Mammary epithelial cell (primary cell): ENCODE data around the gene FCRLB.

ENCODE experiments used
- CTCF ChIP-seq, 2 donors: IDR thresholded peaks in 1 of 2; conservative IDR thresholded peaks in 1 of 2; 2 replicates each; pipeline ENCODE4 v1.5.1; 2011 to 2012; ENCODE audit warnings: inconsistent platforms in 2 of 2, low read length in 2 of 2, mild to moderate bottlenecking in 2 of 2, control low read depth in 1 of 2, low read depth in 1 of 2; ENCODE audit not compliant: insufficient read depth in 1 of 2; ENCODE audit errors: extremely low read depth in 1 of 2
- EZH2 ChIP-seq: IDR thresholded peaks from 2 replicates; pipeline ENCODE4 v1.6.1; 2012; ENCODE audit warnings: low read length, inconsistent platforms, borderline replicate concordance

DNA sequence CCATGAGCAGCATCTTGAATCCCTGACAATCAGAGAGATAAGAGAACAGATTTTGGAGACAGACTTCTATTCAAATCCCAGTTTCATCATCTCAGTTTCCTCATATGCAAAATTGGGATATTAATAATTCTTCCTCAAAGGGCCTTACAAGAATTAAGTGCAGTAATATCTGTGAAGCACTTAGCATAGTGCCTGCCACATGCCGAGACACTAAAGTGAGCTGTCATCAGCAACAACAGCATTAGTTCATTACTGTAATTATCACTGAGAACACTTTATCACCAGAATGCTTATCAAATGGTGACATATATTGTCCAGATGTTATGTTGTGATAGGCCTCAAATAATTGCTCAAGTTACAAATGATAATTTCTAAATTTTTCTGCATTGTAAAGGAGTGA is 922 bp upstream of the FCRLB start:
- no peak for TF ChIP-seq CTCF (conservative IDR thresholded peaks at IDR 0.05 in 1 of 2, IDR thresholded peaks at IDR 0.05 in 1 of 2; ENCODE audit: extremely low read depth in 1 of 2, insufficient read depth in 1 of 2, low read depth in 1 of 2, low read length in 2 of 2)
- TF ChIP-seq EZH2: no peak
